HEK293 (cell line): ENCODE results near the gene CHMP5.
A peak's percentile ranks its signal among the peaks of the same experiment; 100 is the strongest.

Experiments
- IKZF3 ChIP-seq: fragments of 450-650 bp; IDR thresholded peaks from 2 replicates; pipeline ENCODE4 v1.5.0; 2018; ENCODE audit warnings: missing biosample characterization, mild to moderate bottlenecking, missing genetic modification characterization, moderate library complexity
- KLF8 ChIP-seq: fragments of 450-650 bp; formaldehyde crosslinking; IDR thresholded peaks from 2 replicates; pipeline ENCODE4 v1.5.1; 2016; ENCODE audit warnings: missing biosample characterization, missing genetic modification characterization
- MZF1 ChIP-seq: fragments of 450-650 bp; formaldehyde crosslinking; IDR thresholded peaks from 2 replicates; pipeline ENCODE4 v1.5.1; 2017; ENCODE audit warnings: missing biosample characterization, missing genetic modification characterization, borderline replicate concordance
- OSR2 ChIP-seq: fragments of 450-650 bp; formaldehyde crosslinking; IDR thresholded peaks from 2 replicates; pipeline ENCODE4 v1.5.1; 2016; ENCODE audit warnings: missing biosample characterization, missing genetic modification characterization
- ZBTB1 ChIP-seq: fragments of 450-650 bp; formaldehyde crosslinking; IDR thresholded peaks from 2 replicates; pipeline ENCODE4 v1.5.1; 2016; ENCODE audit warnings: missing biosample characterization, missing genetic modification characterization
- ZBTB20 ChIP-seq: fragments of 450-650 bp; formaldehyde crosslinking; IDR thresholded peaks from 2 replicates; pipeline ENCODE4 v1.5.1; 2016; ENCODE audit warnings: missing biosample characterization, missing genetic modification characterization
- ZBTB7A ChIP-seq: fragments of 450-650 bp; formaldehyde crosslinking; IDR thresholded peaks from 2 replicates; pipeline ENCODE4 v1.5.1; 2016; ENCODE audit warnings: low read depth, missing biosample characterization, missing genetic modification characterization
- ZFP41 ChIP-seq: fragments of 450-650 bp; formaldehyde crosslinking; IDR thresholded peaks from 2 replicates; pipeline ENCODE4 v1.5.1; 2016; ENCODE audit warnings: missing biosample characterization, missing genetic modification characterization, borderline replicate concordance
- ZIC2 ChIP-seq: fragments of 450-650 bp; formaldehyde crosslinking; IDR thresholded peaks from 2 replicates; pipeline ENCODE4 v1.5.1; 2016; ENCODE audit warnings: missing biosample characterization, missing genetic modification characterization
- ZNF157 ChIP-seq: fragments of 450-650 bp; formaldehyde crosslinking; IDR thresholded peaks from 2 replicates; pipeline ENCODE4 v1.5.1; 2016; ENCODE audit warnings: missing biosample characterization, missing genetic modification characterization
- ZNF169 ChIP-seq: fragments of 450-650 bp; formaldehyde crosslinking; IDR thresholded peaks from 2 replicates; pipeline ENCODE4 v1.5.1; 2016; ENCODE audit warnings: missing biosample characterization, missing genetic modification characterization
- ZNF175 ChIP-seq: fragments of 450-650 bp; formaldehyde crosslinking; IDR thresholded peaks from 2 replicates; pipeline ENCODE4 v1.5.1; 2016; ENCODE audit warnings: missing biosample characterization, missing genetic modification characterization
- ZNF184 ChIP-seq: fragments of 450-650 bp; IDR thresholded peaks from 2 replicates; pipeline ENCODE4 v1.5.1; 2018; ENCODE audit warnings: missing biosample characterization, mild to moderate bottlenecking, missing genetic modification characterization
- ZNF23 ChIP-seq: fragments of 450-650 bp; formaldehyde crosslinking; IDR thresholded peaks from 2 replicates; pipeline ENCODE4 v1.5.1; 2016; ENCODE audit warnings: missing biosample characterization, missing genetic modification characterization, borderline replicate concordance
- ZNF248 ChIP-seq: fragments of 450-650 bp; formaldehyde crosslinking; IDR thresholded peaks from 2 replicates; pipeline ENCODE4 v1.5.1; 2017; ENCODE audit warnings: missing biosample characterization, missing genetic modification characterization
- ZNF366 ChIP-seq: fragments of 450-650 bp; formaldehyde crosslinking; conservative IDR thresholded peaks from 2 replicates; pipeline ENCODE4 v1.5.1; 2016; ENCODE audit warnings: missing biosample characterization, missing genetic modification characterization
- ZNF37A ChIP-seq: fragments of 450-650 bp; IDR thresholded peaks from 2 replicates; pipeline ENCODE4 v1.5.1; 2018; ENCODE audit warnings: missing biosample characterization, missing genetic modification characterization
- ZNF423 ChIP-seq: fragments of 450-650 bp; formaldehyde crosslinking; IDR thresholded peaks from 2 replicates; pipeline ENCODE4 v1.5.1; 2016; ENCODE audit warnings: missing biosample characterization, missing genetic modification characterization
- ZNF473 ChIP-seq: fragments of 450-650 bp; formaldehyde crosslinking; IDR thresholded peaks from 2 replicates; pipeline ENCODE4 v1.5.1; 2017; ENCODE audit warnings: missing biosample characterization, missing genetic modification characterization
- ZNF510 ChIP-seq: fragments of 450-650 bp; formaldehyde crosslinking; IDR thresholded peaks from 2 replicates; pipeline ENCODE4 v1.5.1; 2018; ENCODE audit warnings: mild to moderate bottlenecking, missing genetic modification characterization, missing biosample characterization; ENCODE audit not compliant: insufficient replicate concordance
- ZNF560 ChIP-seq: fragments of 450-650 bp; formaldehyde crosslinking; IDR thresholded peaks from 2 replicates; pipeline ENCODE4 v1.5.1; 2017; ENCODE audit warnings: missing biosample characterization, missing genetic modification characterization, borderline replicate concordance
- ZNF571 ChIP-seq: fragments of 450-650 bp; formaldehyde crosslinking; IDR thresholded peaks from 2 replicates; pipeline ENCODE4 v1.5.0; 2017; ENCODE audit warnings: missing biosample characterization, missing genetic modification characterization
- ZNF585B ChIP-seq: fragments of 450-650 bp; formaldehyde crosslinking; IDR thresholded peaks from 2 replicates; pipeline ENCODE4 v1.5.1; 2016; ENCODE audit warnings: missing biosample characterization, missing genetic modification characterization
- ZNF596 ChIP-seq: fragments of 450-650 bp; IDR thresholded peaks from 2 replicates; pipeline ENCODE4 v1.5.0; 2018; ENCODE audit warnings: missing biosample characterization, mild to moderate bottlenecking, missing genetic modification characterization, moderate library complexity
- ZNF624 ChIP-seq: fragments of 450-650 bp; formaldehyde crosslinking; IDR thresholded peaks from 2 replicates; pipeline ENCODE4 v1.5.1; 2017; ENCODE audit warnings: missing biosample characterization, missing genetic modification characterization
- ZNF645 ChIP-seq: fragments of 450-650 bp; formaldehyde crosslinking; IDR thresholded peaks from 2 replicates; pipeline ENCODE4; 2016; ENCODE audit warnings: missing biosample characterization, missing genetic modification characterization
- ZNF658 ChIP-seq: fragments of 450-650 bp; formaldehyde crosslinking; IDR thresholded peaks from 2 replicates; pipeline ENCODE4; 2016; ENCODE audit warnings: missing biosample characterization, missing genetic modification characterization
- ZNF664 ChIP-seq: fragments of 450-650 bp; formaldehyde crosslinking; IDR thresholded peaks from 2 replicates; pipeline ENCODE4 v1.5.1; 2016; ENCODE audit warnings: missing biosample characterization, missing genetic modification characterization
- ZNF747 ChIP-seq: fragments of 450-650 bp; formaldehyde crosslinking; IDR thresholded peaks from 2 replicates; pipeline ENCODE4 v1.5.1; 2016; ENCODE audit warnings: missing biosample characterization, missing genetic modification characterization
- ZNF776 ChIP-seq: fragments of 450-650 bp; formaldehyde crosslinking; IDR thresholded peaks from 2 replicates; pipeline ENCODE4 v1.5.0; 2017; ENCODE audit warnings: missing biosample characterization, missing genetic modification characterization, borderline replicate concordance
- ZNF837 ChIP-seq: fragments of 450-650 bp; formaldehyde crosslinking; IDR thresholded peaks from 2 replicates; pipeline ENCODE4 v1.5.1; 2016; ENCODE audit warnings: missing biosample characterization, missing genetic modification characterization
- TF ChIP-seq, protein P1 (sequence below): fragments of 450-650 bp; formaldehyde crosslinking; IDR thresholded peaks from 2 replicates; pipeline ENCODE4 v1.5.1; 2017; ENCODE audit warnings: missing biosample characterization, missing genetic modification characterization
- TF ChIP-seq, protein P2 (sequence below): fragments of 450-650 bp; IDR thresholded peaks from 2 replicates; pipeline ENCODE4 v1.5.1; 2018; ENCODE audit warnings: missing biosample characterization, missing genetic modification characterization
- TF ChIP-seq, protein P3 (sequence below): fragments of 450-650 bp; formaldehyde crosslinking; IDR thresholded peaks from 2 replicates; pipeline ENCODE4 v1.5.1; 2016; ENCODE audit warnings: missing biosample characterization, missing genetic modification characterization
- TF ChIP-seq, protein P4 (sequence below): fragments of 450-650 bp; formaldehyde crosslinking; IDR thresholded peaks from 2 replicates; pipeline ENCODE4 v1.5.1; 2016; ENCODE audit warnings: missing biosample characterization, missing genetic modification characterization

Gene CHMP5

GRCh38 chr9:33290247-33291030 lies 25.6 kb downstream of the CHMP5 start, which contains the start of gene NFX1 (continued):
- TF ChIP-seq, protein P1, sequence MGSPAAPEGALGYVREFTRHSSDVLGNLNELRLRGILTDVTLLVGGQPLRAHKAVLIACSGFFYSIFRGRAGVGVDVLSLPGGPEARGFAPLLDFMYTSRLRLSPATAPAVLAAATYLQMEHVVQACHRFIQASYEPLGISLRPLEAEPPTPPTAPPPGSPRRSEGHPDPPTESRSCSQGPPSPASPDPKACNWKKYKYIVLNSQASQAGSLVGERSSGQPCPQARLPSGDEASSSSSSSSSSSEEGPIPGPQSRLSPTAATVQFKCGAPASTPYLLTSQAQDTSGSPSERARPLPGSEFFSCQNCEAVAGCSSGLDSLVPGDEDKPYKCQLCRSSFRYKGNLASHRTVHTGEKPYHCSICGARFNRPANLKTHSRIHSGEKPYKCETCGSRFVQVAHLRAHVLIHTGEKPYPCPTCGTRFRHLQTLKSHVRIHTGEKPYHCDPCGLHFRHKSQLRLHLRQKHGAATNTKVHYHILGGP (tag by site-specific recombination), result no peak
- TF ChIP-seq, protein P2, sequence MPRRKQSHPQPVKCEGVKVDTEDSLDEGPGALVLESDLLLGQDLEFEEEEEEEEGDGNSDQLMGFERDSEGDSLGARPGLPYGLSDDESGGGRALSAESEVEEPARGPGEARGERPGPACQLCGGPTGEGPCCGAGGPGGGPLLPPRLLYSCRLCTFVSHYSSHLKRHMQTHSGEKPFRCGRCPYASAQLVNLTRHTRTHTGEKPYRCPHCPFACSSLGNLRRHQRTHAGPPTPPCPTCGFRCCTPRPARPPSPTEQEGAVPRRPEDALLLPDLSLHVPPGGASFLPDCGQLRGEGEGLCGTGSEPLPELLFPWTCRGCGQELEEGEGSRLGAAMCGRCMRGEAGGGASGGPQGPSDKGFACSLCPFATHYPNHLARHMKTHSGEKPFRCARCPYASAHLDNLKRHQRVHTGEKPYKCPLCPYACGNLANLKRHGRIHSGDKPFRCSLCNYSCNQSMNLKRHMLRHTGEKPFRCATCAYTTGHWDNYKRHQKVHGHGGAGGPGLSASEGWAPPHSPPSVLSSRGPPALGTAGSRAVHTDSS, result no peak
- TF ChIP-seq ZNF157 (tag by site-specific recombination) (no peak), ZNF747 (no peak), ZBTB7A (tag by site-specific recombination) (no peak), ZNF776 (tag by site-specific recombination) (no peak), ZNF37A (tag by site-specific recombination) (no peak), ZNF473 (tag by site-specific recombination) (no peak), ZBTB20 (tag by site-specific recombination) (peak; percentile 7; the same call in 1 of the 2 replicates), ZNF585B (tag by site-specific recombination) (no peak), ZNF664 (no peak), ZNF571 (tag by site-specific recombination) (no peak), ZNF423 (tag by site-specific recombination) (no peak), ZNF510 (tag by site-specific recombination) (no peak), ZNF169 (tag by site-specific recombination) (no peak), ZNF645 (tag by site-specific recombination) (no peak), ZNF366 (tag by site-specific recombination) (peak; percentile 92), ZNF560 (tag by site-specific recombination) (no peak), ZIC2 (peak; percentile 44; the same call in 1 of the 2 replicates), ZNF837 (tag by site-specific recombination) (no peak), ZNF248 (tag by site-specific recombination) (no peak), ZNF23 (tag by site-specific recombination) (no peak), ZNF658 (tag by site-specific recombination) (no peak), IKZF3 (tag by site-specific recombination) (no peak), ZBTB1 (no peak), KLF8 (peak; percentile 69), ZNF184 (tag by site-specific recombination) (no peak), OSR2 (tag by site-specific recombination) (peak; percentile 62), ZNF624 (tag by site-specific recombination) (no peak), ZNF596 (tag by site-specific recombination) (no peak), ZNF175 (tag by site-specific recombination) (no peak), MZF1 (tag by site-specific recombination) (no peak), ZFP41 (tag by site-specific recombination) (no peak)
- TF ChIP-seq, protein P3, sequence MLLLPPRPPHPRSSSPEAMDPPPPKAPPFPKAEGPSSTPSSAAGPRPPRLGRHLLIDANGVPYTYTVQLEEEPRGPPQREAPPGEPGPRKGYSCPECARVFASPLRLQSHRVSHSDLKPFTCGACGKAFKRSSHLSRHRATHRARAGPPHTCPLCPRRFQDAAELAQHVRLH (tag by site-specific recombination), result peak; percentile 26; the same call in 1 of the 2 replicates
- TF ChIP-seq, protein P4, sequence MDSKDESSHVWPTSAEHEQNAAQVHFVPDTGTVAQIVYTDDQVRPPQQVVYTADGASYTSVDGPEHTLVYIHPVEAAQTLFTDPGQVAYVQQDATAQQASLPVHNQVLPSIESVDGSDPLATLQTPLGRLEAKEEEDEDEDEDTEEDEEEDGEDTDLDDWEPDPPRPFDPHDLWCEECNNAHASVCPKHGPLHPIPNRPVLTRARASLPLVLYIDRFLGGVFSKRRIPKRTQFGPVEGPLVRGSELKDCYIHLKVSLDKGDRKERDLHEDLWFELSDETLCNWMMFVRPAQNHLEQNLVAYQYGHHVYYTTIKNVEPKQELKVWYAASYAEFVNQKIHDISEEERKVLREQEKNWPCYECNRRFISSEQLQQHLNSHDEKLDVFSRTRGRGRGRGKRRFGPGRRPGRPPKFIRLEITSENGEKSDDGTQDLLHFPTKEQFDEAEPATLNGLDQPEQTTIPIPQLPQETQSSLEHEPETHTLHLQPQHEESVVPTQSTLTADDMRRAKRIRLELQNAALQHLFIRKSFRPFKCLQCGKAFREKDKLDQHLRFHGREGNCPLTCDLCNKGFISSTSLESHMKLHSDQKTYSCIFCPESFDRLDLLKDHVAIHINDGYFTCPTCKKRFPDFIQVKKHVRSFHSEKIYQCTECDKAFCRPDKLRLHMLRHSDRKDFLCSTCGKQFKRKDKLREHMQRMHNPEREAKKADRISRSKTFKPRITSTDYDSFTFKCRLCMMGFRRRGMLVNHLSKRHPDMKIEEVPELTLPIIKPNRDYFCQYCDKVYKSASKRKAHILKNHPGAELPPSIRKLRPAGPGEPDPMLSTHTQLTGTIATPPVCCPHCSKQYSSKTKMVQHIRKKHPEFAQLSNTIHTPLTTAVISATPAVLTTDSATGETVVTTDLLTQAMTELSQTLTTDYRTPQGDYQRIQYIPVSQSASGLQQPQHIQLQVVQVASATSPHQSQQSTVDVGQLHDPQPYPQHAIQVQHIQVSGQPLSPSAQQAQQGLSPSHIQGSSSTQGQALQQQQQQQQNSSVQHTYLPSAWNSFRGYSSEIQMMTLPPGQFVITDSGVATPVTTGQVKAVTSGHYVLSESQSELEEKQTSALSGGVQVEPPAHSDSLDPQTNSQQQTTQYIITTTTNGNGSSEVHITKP, result peak; percentile 86
